ENCODE data around the gene CIPC. TPM values are rescaled to one million over a fixed set of nuclear protein-coding genes. Genes with fewer than 3 reads are reported as not detected.

CIPC gene
- total RNA-seq, 1 donor from 2014 or later, result 12.8 TPM

DNA sequence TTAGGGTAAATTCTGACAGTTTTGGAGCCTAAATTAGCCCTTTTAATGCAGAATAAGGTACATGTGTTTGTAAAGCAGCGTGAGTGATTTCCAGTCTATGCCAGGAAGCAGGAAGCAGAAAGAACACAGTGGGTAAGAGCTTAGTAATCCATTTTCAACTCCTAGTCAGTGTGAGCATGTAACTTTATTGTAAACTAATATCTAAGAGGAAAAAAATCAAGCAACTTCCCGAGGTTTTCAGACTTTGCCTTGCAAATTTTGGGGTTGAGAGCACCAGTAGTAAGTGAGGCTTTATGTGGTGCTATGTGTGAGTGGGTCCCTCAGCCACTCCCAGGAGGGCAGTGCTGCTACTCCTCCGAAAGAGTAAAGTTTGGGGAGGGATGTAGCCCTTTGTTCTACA, 2.9 kb downstream of the CIPC start:
- intact Hi-C loops (cut with micrococcal nuclease), result no loop called here

DNA sequence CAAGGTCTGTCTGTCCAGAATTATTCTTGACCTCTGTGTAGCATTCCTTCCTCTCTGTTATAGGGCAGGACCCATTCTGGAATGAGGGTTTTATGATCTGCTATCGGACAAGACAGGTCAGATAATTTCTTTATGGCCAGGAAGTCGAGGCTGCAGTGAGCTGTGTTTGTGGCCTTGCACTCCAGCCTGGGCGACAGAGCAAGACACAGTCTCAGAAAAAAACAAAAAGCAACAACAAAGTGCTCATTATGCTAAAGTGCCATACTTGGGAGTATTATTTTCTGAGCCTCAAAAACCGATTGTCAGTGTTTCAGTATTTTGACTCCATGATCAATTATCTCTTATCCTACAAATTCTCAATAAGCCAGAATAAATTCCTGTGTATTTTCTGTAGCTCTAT, 4.1 kb downstream of the CIPC start:
- intact Hi-C loops (cut with micrococcal nuclease), result no loop called here

DNA sequence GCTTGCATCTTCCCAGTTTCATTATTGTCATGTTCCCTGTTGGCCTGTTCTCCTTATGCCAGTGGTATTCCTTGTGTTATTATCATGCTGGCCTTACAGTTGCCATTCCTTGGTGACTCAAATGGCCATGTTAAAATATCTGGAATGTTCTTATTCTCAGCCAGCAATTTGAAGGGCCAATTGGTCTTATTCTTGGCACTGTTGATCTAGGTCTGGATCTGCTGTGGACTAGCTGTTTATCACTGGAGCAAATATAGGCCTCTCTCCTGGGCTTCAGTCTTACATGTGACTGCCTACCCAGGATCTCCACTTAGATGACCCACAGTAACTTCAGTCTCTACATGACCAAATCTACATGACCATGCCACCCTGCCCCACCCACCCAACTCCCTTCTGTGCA, 5.4 kb downstream of the CIPC start:
- intact Hi-C loops (cut with micrococcal nuclease), result no loop called here

DNA sequence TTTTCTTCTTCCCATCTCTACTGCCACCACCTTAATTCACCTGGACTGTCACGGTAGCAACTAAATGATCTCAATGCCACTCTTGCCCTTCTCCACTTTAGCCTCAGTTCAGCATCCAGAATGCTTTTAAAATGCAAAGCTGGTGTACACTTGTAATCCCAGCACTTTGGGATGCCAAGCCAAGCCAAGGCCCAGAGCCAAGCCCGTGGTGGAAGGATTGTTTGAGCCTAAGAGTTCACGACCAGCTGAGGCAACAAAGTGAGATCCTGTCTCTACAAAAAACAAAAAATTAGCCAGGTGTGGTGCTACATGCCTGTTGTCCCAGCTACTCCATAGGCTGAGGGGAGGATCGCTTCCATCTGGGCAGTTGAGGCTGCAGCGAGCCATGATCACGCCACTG, 5.9 kb downstream of the CIPC start:
- intact Hi-C loops (cut with micrococcal nuclease), result no loop called here

DNA sequence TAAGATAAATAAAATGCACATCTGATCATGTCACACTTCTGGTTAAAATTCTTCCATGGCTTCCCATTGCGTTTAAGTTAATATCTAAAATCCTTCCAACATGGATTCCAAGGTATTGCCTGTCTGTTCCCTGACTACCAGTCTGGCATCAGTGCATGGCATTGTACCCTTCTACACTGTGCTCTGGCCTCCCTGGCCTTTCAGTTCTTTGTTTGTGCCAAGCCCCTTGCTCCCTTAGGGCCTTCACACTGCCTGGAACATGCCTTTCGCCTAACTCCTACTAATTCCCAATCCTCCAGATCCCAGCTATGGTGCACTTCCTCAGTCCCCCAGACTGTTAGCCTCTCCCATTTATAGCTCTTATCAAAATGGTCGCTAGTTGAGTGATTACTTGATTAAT, 6.3 kb downstream of the CIPC start:
- intact Hi-C loops (cut with micrococcal nuclease), result no loop called here

DNA sequence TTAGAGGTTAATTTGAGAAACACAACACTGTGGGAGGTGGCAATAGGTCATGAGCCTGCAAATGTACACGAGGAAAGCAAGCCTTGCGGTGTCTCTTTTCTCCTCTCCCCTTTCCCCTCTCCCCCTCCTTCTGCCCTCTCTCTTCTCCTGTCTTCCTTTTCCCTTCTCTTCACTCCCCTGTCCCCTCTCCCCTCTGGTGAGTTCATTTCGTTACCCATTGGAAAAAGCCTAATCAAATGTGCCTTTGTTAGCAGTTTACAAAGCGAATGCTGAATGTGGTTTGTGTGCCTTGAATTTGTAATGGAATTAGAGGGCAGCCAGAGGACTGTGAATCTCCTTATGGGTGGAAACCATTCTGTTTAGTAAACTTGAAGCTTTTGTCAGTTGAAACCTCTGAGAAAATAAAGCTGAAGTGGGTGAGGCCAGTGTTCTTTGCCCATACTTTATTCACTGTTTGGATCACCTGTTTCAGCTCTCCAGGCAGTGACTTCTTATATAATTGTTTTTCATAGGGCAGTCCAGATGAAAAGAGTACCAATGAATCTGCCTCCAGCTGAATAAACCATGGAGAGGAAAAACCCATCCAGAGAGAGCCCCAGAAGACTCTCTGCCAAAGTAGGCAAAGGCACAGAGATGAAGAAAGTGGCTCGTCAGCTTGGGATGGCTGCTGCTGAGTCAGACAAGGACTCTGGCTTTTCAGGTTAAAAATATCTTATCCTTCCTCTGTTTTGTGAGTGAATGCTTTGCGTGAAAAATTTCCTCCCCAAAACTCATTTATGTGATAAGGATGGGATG, 7.3 kb downstream of the CIPC start:
- intact Hi-C loops (cut with micrococcal nuclease), result no loop called here

DNA sequence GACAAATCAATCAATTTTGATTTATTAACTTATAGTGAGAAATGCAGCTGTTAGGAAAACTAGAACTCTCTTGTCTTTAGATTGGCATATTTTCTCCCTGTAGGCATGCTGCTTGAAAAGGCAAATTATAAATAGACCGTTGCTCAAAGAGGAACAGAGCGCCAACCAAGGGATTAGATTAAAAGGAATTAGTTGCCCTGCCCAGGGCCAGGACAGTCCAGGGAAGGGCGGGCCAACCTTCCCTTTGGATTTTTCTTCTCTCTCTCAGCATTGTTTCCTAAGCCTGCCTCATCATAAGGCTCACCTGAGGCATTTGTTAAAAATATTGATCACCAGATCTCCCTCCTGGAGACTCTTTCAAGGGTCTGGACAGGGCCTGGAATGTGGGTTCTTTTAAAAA, 8.6 kb downstream of the CIPC start:
- intact Hi-C loops (cut with micrococcal nuclease), result no loop called here

DNA sequence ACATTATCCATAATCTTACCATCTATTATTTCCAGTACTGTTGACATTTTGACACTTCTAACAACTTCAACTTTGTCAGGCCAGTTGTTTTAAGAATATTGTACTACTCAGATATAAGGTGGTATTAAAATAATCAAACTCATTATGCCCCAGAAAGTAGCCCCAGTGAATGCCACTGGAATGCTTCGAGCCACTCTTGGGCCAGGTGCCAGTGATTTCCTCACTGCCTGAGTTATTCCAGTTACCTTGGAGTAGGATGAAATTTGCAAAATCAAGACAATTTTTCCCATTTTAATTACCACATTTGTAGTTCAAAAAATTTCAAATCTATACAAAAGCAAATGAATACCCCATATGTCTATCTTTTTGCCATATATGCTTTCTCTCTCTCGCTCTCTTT, 9.2 kb downstream of the CIPC start:
- intact Hi-C loops (cut with micrococcal nuclease), result no loop called here

DNA sequence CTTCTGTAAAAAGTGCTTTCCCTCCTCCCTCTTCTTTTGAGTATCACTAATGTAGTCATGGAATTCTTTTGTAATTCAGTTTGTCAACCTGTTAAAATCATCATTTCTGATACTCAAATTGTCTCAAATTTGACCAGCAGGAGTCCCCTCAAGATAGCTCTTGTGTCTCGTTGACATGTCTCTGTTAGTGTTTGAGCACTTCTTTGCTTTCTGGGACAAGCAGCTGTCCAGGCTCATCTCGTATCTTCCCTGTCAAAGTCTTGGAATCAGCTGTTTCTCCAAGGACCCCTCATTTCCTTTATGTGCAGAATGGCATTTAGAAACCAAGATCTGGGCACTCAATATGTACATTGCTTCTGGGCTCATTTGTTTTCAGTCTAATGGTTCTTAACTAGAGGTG, 10.7 kb downstream of the CIPC start:
- intact Hi-C loops (cut with micrococcal nuclease), result no loop called here

DNA sequence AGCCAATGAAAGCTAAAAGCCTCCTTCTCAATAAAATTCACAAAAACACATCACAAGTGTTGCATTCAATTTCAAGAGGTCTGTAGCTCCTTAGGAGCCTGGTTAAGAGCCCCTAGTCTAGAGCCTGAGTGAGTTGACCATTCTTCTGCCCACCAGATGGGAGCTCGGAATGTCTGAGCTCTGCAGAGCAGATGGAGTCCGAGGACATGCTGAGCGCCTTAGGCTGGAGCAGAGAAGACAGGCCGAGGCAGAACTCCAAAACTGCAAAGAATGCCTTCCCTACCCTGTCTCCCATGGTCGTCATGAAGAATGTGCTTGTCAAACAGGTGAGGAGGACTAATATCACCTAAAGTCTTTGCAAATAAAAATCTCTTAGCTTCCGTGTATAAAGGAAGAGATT, 11.6 kb downstream of the CIPC start:
- intact Hi-C loops (cut with micrococcal nuclease), result no loop called here

DNA sequence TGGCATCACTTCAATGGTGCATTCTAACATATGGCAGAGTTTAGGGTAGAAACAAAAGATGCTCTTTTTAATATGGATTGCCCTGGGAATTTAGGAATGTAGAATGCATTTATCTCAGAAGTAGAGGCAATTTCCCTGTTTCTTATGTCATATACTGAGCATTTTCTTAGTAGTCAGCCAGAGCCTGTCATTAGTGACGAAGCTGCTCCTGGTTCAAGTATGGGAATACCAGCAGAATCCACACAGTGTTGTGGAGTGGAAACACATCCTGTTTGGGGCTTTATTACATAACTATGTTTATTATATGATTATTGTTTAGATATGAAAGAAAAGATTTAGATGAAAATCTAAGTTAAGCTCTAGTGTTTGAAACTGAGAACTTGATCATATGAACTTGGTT, 12.2 kb downstream of the CIPC start:
- intact Hi-C loops (cut with micrococcal nuclease), result no loop called here

DNA sequence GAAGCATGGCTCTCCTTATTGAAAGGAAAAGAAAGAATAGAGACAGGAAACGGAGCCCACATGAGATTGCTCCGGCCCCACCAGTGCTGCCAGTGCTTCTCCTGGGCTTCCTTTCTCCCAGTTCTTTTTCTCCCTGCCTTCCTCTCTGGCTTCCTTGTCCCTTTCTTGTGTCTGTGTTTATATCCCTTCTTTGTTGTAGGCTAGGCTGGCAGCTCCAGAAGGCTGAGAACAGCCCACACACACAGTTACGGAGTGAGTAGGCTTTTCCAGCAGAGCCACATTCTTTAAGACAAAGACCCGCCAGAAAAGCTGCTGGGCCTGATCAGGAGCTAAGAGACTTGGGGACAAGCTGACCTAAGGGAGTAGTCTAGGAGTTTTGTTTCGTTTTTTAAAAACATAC, 13.0 kb downstream of the CIPC start:
- intact Hi-C loops (cut with micrococcal nuclease), result no loop called here

DNA sequence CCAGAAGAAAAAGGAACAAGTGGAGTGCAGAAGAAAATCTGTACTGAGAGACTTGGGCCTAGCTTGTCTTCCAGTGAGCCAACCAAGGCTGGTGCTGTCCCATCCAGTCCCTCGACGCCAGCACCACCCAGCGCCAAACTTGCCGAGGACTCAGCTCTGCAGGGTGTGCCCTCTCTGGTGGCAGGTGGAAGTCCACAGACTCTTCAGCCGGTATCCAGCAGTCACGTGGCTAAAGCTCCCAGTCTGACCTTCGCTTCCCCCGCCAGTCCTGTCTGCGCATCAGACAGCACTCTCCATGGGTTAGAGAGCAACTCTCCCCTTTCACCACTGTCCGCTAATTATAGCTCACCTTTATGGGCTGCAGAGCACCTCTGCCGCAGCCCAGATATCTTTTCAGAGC, 15.6 kb downstream of the CIPC start:
- intact Hi-C loops (cut with micrococcal nuclease), result no loop called here

DNA sequence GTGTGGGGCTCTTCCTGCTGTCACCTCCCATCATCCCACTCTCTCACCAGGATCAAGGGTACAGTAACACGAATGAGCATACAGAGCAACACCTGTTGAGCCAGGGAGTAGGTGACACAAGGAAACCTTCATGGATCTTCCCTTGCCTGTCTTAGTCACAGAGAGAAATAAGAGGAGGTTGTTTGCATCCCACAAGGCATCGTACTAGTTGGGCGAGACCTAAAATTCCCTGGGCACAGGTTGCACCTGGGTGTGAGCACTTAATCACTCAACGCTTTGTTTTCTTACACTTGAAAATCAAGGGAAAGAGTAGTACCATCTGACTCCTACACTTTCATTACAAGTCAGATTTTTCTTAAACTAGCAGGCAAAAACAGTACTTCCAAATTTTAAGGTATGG, 16.6 kb downstream of the CIPC start:
- intact Hi-C loops (cut with micrococcal nuclease), result no loop called here

DNA sequence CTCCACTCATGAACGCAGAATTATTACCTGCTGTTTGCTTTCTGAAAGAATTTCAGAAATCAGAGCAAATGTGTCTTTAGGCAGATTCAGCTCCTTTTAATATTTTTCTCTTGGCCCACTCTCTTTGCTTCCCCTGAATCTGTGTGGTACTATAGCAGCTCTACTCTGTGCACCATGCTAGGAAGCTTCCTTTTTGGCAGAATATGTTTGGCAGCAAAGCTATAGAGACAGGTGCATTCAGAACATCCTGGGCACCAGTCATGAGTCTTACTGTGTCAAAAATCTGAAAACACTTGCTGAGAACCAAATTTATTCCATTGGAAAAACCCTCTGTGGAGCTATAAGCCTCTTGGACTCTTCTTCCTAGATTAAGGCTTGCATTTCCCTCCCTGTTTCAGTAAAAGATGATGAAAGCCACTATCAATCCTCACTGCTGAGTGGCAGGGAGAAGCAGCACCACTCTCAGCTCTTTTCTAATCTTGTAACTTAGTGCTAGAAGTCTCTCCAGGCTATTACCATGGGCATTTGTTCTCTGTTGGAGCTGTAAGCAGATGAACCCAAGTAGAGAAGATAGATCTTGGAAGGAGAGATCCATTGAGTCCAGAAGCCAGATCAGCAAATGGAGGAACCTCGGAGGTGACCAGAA, 18.2 kb downstream of the CIPC start:
- intact Hi-C loops (cut with micrococcal nuclease), result no loop called here

DNA sequence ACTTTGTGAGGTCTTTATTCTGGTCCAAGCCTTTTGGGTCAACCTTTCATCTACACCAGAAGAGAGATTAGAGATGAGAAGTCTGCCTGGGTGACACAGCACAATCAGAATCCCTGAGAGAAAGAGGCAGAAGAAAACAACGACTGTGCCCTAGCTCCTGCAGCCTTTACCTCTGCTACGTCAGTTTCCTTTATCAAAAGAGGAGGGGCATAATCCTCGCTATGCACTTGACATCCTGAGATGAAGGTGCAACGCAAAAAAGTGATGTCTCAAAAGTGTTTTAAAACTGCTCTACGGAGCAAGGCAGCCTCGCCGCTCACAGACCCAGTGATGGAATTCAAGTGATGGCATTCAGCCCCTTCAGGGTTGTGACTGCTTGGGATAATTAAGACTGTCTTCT, 21.8 kb downstream of the CIPC start:
- intact Hi-C loops (cut with micrococcal nuclease), result no loop called here

DNA sequence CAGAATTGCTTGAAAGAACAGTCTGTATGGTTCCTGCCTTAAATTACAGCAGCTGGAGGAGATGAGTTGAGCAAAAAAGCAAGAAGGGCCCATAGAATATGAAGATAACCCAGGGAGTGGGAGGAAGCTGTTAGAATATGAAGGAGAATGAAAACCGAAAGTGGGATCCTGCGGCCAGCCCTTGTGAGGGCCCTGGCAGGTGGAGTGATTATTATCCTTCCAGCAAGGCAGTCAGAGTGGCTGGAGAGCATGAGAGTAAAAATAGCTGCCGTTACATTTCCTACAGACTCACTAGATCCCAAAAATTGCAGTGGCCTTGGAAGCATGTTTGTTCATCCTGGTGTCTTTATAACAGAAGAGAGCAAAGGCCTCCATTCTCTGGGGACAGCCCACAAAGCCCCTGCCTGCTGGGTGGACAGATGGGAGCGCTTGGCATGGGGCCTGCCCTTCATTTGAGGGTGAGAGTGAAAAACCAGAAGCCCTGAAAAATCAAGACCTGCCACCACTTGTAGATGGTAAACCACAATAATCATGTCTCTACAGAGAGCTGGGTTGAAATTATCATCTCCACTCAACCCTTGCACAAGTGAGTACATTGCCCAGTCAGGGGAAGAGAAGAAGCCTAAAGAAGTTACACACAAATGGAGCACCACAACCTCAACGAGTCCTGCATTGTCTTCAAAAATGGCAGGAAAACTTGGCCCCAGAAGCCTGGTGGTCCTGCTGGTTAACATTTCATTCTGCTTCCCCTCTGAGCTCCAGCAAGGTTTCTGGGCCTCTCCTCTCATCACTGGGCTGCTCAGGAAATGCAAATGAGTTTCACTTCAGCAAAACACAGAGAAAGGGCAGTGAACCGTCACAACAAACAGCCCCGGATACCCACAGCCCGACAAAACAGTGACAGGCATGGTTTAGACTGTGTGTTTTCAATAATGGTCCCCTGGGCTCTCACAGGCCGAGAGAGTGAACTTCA, 23.0 kb downstream of the CIPC start:
- intact Hi-C loops (cut with micrococcal nuclease), result no loop called here

DNA sequence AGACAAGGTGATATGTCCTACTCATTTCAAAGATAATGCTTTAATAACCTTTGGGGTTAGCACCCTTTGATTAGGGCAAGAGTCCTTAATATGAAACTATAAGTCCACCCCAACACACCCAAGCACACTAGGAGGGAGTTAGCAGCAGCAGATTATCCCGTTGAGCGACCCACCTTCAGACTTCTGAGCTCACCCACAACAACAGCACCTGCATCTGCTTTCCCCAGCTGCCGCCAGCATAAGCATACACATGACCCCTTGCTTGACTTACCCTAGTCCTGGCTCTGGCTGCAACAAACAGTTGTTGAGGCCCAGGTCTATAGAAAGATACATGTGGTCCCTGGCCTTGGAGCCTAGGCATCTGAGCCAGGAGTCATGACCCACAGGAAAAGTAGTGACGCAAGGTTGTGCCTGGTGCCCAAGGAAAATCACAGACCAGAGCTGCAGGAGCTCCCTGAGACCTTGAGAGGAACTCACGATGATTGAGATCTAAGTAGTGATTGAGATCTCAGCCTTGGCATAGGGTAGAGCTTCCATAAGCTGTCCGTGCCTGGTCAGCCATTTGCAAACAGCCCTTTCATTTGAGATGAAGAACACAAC, 24.6 kb downstream of the CIPC start:
- intact Hi-C loops (cut with micrococcal nuclease), result no loop called here

DNA sequence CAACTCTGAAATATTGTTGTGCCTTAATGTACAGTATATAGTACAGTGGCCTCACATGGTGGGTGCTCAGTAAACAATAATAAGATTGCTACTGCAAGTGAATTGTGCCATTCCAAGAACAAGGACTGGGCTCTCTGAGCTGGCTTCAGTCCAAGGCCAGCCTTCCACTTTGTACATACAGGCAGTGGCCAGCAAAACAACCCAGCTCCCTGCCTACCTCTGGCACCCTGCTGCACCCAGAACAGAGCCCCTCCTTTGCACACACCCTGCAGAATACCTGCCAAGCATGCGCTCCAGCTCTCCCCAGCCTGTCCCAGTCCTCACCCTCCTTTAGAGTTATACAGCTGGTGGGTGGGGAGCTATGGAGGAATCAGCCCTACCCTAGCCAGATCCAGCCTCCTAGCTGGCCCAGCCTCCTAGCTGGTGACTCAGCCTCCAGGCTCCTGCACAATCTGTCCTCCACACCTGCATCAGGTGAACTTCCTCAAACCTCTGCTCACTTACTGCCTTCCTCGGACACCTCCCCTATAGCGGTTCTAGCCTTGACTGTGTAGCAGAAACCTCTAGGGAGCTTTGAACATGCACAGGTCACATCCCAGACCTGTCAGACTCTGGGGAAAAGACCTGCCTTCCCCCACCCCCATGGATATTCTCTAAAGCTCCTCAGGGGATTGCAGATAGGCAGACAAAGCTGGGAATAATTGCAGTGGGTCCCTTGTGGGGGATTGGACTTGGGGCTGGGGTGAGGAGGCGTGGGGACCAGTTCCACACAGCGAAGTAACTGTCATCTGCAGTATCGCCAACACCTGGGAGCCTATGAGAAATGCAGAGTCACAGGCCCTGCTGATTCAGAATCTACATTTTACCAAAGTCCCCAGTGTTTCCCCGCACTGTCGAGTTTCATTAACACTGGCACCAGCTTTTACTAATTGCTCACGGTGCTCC, 25.6 kb downstream of the CIPC start:
- intact Hi-C loops (cut with micrococcal nuclease), result no loop called here
